H1 (cell line): ENCODE results near the gene DPF3. TPM values are rescaled to one million over a fixed set of nuclear protein-coding genes. Genes with fewer than 3 reads are reported as not detected.

Experiments used
- CTBP2 ChIP-seq: IDR thresholded peaks from 2 replicates; pipeline ENCODE4 v1.7.0; 2011; ENCODE audit warnings: borderline replicate concordance, mild to moderate bottlenecking, moderate library complexity, mixed read lengths, low read length; ENCODE audit not compliant: insufficient read depth, insufficient read length
- JUND ChIP-seq: IDR thresholded peaks from 2 replicates; pipeline ENCODE4 v1.6.1; 2011; ENCODE audit warnings: mild to moderate bottlenecking, improper control_type of control experiment, low read length
- SP1 ChIP-seq: IDR thresholded peaks from 2 replicates; pipeline ENCODE4 v1.6.1; 2011; ENCODE audit warnings: low read depth, low read length
- polyA plus RNA-seq, 7 experiments: library from polyadenylated mRNA; depleted of rRNA in 3 of 7; stranded (reverse) in 5 of 7; unstranded in 2 of 7; fragments of >200 nt in 5 of 7; fragments of 200-250 nt in 2 of 7; gene quantifications; 1 replicate in 5 of 7; 2 replicates in 1 of 7; 4 replicates in 1 of 7; pipeline versions ENCODE4 v1.2.1 to v1.2.3, GENCODE V29; 2011 to 2013; ENCODE audit warnings: missing spikeins in 2 of 7, mixed read lengths in 2 of 7
- total RNA-seq: library from RNA; stranded (reverse); fragmentation: NEBNext Ultra II Directional; extraction: Animal tissue kit (Norgen Biotek cat#: 25700); gene quantifications from 2 replicates; pipeline ENCODE4 v1.2.1, GENCODE V29; 2021
- TF ChIP-seq, protein P1 (sequence below): fragments of 300-600 bp; sonication (generic); IDR thresholded peaks from 2 replicates; pipeline ENCODE4 v1.7.1; 2012; ENCODE audit warnings: low read length, moderate library complexity, mild to moderate bottlenecking, inconsistent platforms; ENCODE audit not compliant: insufficient replicate concordance
- TF ChIP-seq, protein P2 (sequence below): IDR thresholded peaks from 2 replicates; pipeline ENCODE4 v1.6.1; 2012; ENCODE audit warnings: inconsistent platforms

Gene DPF3
- total and polyA plus RNA-seq, 2 of the 8 experiments (the other 6 are each of a cell fraction or from before 2014, with no cell fraction given), result 0.19 TPM; not detected in 1

GRCh38 chr14:72809063-72809462 lies 84.8 kb downstream of the DPF3 start (continued):
- TF ChIP-seq, protein P1, sequence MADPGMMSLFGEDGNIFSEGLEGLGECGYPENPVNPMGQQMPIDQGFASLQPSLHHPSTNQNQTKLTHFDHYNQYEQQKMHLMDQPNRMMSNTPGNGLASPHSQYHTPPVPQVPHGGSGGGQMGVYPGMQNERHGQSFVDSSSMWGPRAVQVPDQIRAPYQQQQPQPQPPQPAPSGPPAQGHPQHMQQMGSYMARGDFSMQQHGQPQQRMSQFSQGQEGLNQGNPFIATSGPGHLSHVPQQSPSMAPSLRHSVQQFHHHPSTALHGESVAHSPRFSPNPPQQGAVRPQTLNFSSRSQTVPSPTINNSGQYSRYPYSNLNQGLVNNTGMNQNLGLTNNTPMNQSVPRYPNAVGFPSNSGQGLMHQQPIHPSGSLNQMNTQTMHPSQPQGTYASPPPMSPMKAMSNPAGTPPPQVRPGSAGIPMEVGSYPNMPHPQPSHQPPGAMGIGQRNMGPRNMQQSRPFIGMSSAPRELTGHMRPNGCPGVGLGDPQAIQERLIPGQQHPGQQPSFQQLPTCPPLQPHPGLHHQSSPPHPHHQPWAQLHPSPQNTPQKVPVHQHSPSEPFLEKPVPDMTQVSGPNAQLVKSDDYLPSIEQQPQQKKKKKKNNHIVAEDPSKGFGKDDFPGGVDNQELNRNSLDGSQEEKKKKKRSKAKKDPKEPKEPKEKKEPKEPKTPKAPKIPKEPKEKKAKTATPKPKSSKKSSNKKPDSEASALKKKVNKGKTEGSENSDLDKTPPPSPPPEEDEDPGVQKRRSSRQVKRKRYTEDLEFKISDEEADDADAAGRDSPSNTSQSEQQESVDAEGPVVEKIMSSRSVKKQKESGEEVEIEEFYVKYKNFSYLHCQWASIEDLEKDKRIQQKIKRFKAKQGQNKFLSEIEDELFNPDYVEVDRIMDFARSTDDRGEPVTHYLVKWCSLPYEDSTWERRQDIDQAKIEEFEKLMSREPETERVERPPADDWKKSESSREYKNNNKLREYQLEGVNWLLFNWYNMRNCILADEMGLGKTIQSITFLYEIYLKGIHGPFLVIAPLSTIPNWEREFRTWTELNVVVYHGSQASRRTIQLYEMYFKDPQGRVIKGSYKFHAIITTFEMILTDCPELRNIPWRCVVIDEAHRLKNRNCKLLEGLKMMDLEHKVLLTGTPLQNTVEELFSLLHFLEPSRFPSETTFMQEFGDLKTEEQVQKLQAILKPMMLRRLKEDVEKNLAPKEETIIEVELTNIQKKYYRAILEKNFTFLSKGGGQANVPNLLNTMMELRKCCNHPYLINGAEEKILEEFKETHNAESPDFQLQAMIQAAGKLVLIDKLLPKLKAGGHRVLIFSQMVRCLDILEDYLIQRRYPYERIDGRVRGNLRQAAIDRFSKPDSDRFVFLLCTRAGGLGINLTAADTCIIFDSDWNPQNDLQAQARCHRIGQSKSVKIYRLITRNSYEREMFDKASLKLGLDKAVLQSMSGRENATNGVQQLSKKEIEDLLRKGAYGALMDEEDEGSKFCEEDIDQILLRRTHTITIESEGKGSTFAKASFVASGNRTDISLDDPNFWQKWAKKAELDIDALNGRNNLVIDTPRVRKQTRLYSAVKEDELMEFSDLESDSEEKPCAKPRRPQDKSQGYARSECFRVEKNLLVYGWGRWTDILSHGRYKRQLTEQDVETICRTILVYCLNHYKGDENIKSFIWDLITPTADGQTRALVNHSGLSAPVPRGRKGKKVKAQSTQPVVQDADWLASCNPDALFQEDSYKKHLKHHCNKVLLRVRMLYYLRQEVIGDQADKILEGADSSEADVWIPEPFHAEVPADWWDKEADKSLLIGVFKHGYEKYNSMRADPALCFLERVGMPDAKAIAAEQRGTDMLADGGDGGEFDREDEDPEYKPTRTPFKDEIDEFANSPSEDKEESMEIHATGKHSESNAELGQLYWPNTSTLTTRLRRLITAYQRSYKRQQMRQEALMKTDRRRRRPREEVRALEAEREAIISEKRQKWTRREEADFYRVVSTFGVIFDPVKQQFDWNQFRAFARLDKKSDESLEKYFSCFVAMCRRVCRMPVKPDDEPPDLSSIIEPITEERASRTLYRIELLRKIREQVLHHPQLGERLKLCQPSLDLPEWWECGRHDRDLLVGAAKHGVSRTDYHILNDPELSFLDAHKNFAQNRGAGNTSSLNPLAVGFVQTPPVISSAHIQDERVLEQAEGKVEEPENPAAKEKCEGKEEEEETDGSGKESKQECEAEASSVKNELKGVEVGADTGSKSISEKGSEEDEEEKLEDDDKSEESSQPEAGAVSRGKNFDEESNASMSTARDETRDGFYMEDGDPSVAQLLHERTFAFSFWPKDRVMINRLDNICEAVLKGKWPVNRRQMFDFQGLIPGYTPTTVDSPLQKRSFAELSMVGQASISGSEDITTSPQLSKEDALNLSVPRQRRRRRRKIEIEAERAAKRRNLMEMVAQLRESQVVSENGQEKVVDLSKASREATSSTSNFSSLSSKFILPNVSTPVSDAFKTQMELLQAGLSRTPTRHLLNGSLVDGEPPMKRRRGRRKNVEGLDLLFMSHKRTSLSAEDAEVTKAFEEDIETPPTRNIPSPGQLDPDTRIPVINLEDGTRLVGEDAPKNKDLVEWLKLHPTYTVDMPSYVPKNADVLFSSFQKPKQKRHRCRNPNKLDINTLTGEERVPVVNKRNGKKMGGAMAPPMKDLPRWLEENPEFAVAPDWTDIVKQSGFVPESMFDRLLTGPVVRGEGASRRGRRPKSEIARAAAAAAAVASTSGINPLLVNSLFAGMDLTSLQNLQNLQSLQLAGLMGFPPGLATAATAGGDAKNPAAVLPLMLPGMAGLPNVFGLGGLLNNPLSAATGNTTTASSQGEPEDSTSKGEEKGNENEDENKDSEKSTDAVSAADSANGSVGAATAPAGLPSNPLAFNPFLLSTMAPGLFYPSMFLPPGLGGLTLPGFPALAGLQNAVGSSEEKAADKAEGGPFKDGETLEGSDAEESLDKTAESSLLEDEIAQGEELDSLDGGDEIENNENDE, result no peak
- TF ChIP-seq JUND, result no peak
- TF ChIP-seq CTBP2, result no peak
- TF ChIP-seq SP1, result no peak
- TF ChIP-seq, protein P2, sequence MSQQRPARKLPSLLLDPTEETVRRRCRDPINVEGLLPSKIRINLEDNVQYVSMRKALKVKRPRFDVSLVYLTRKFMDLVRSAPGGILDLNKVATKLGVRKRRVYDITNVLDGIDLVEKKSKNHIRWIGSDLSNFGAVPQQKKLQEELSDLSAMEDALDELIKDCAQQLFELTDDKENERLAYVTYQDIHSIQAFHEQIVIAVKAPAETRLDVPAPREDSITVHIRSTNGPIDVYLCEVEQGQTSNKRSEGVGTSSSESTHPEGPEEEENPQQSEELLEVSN, result no peak
